ENCODE results near the gene CYTH4. TPM values are rescaled to one million over a fixed set of nuclear protein-coding genes. Genes with fewer than 3 reads are reported as not detected.

CYTH4 gene
- total and polyA plus RNA-seq, 4 donors: 1.9 to 9.9 (median 5.9) TPM

DNA sequence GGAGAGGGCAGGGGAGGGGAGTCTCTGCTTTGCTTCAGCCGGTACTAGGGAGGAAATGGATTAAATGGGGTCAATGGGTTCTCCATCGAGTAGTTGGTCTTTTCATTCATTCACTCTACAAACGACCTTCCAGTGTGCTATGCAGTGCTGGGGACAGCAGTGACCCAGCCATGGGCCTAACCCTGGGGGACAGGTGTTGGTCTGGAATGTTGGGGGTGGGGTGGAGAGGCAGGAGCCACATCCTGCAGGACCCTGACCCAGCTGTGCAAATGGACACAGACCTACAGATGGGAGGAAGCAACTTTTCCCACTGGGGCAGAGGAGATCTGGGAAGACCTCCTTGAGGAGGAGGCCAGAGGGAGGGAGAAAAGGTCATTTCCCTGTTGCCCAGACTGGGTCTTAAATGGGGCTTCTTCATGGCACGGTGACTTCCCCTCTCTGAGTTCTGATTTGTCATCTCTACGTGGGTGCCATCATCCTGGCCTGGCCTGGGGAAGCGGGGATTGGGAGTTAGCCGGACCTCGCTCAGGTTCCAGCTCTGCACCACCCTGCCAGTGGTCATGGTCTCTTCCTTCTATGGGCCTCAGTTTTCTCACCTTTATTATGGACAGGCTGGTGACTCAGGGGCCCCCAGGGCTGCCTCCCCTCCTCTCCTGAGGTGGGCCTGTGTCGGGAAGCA lies 2.0 kb downstream of the CYTH4 start:
- no peak for DNase-seq (ENCODE audit: low spot score)
- no peak for TF ChIP-seq TAF1 (conservative IDR thresholded peaks at IDR 0.05)
- TF ChIP-seq, protein P1, sequence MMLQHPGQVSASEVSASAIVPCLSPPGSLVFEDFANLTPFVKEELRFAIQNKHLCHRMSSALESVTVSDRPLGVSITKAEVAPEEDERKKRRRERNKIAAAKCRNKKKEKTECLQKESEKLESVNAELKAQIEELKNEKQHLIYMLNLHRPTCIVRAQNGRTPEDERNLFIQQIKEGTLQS (IDR thresholded peaks at IDR 0.05): no peak
- TF ChIP-seq NR2F2 (IDR thresholded peaks at IDR 0.05): no peak
- TF ChIP-seq RAD21 (IDR thresholded peaks at IDR 0.05): no peak
- no peak for TF ChIP-seq HNF4A (conservative IDR thresholded peaks at IDR 0.05)
- TF ChIP-seq GABPA (IDR thresholded peaks at IDR 0.05 in 1 of 2, conservative IDR thresholded peaks at IDR 0.05 in 1 of 2): no peak
- TF ChIP-seq, protein P2, sequence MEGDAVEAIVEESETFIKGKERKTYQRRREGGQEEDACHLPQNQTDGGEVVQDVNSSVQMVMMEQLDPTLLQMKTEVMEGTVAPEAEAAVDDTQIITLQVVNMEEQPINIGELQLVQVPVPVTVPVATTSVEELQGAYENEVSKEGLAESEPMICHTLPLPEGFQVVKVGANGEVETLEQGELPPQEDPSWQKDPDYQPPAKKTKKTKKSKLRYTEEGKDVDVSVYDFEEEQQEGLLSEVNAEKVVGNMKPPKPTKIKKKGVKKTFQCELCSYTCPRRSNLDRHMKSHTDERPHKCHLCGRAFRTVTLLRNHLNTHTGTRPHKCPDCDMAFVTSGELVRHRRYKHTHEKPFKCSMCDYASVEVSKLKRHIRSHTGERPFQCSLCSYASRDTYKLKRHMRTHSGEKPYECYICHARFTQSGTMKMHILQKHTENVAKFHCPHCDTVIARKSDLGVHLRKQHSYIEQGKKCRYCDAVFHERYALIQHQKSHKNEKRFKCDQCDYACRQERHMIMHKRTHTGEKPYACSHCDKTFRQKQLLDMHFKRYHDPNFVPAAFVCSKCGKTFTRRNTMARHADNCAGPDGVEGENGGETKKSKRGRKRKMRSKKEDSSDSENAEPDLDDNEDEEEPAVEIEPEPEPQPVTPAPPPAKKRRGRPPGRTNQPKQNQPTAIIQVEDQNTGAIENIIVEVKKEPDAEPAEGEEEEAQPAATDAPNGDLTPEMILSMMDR (IDR thresholded peaks at IDR 0.05; ENCODE audit: low read depth, low read length, missing input control): no peak
- TF ChIP-seq HNF4G (IDR thresholded peaks at IDR 0.05): no peak
- TF ChIP-seq SP1 (IDR thresholded peaks at IDR 0.05): no peak
- TF ChIP-seq, protein P3, sequence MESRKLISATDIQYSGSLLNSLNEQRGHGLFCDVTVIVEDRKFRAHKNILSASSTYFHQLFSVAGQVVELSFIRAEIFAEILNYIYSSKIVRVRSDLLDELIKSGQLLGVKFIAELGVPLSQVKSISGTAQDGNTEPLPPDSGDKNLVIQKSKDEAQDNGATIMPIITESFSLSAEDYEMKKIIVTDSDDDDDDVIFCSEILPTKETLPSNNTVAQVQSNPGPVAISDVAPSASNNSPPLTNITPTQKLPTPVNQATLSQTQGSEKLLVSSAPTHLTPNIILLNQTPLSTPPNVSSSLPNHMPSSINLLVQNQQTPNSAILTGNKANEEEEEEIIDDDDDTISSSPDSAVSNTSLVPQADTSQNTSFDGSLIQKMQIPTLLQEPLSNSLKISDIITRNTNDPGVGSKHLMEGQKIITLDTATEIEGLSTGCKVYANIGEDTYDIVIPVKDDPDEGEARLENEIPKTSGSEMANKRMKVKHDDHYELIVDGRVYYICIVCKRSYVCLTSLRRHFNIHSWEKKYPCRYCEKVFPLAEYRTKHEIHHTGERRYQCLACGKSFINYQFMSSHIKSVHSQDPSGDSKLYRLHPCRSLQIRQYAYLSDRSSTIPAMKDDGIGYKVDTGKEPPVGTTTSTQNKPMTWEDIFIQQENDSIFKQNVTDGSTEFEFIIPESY (IDR thresholded peaks at IDR 0.05): no peak
- TF ChIP-seq FOXA1 (IDR thresholded peaks at IDR 0.05): no peak
- no peak for TF ChIP-seq JUND (IDR thresholded peaks at IDR 0.05)
- no peak for TF ChIP-seq FOXA2 (IDR thresholded peaks at IDR 0.05)
- TF ChIP-seq, protein P4, sequence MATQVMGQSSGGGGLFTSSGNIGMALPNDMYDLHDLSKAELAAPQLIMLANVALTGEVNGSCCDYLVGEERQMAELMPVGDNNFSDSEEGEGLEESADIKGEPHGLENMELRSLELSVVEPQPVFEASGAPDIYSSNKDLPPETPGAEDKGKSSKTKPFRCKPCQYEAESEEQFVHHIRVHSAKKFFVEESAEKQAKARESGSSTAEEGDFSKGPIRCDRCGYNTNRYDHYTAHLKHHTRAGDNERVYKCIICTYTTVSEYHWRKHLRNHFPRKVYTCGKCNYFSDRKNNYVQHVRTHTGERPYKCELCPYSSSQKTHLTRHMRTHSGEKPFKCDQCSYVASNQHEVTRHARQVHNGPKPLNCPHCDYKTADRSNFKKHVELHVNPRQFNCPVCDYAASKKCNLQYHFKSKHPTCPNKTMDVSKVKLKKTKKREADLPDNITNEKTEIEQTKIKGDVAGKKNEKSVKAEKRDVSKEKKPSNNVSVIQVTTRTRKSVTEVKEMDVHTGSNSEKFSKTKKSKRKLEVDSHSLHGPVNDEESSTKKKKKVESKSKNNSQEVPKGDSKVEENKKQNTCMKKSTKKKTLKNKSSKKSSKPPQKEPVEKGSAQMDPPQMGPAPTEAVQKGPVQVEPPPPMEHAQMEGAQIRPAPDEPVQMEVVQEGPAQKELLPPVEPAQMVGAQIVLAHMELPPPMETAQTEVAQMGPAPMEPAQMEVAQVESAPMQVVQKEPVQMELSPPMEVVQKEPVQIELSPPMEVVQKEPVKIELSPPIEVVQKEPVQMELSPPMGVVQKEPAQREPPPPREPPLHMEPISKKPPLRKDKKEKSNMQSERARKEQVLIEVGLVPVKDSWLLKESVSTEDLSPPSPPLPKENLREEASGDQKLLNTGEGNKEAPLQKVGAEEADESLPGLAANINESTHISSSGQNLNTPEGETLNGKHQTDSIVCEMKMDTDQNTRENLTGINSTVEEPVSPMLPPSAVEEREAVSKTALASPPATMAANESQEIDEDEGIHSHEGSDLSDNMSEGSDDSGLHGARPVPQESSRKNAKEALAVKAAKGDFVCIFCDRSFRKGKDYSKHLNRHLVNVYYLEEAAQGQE (IDR thresholded peaks at IDR 0.05): no peak
- no peak for TF ChIP-seq YY1 (IDR thresholded peaks at IDR 0.05)
- TF ChIP-seq EGR1 (IDR thresholded peaks at IDR 0.05; ENCODE audit: low read depth in 2 of 2): no peak
- Histone ChIP-seq H3K27ac (ENCODE audit: low read depth in 1 of 2, low read length in 2 of 2) (peak overlapping the region; percentile 21 to 70), H3K9ac (ENCODE audit: low read depth in 1 of 2, low read length in 2 of 2) (peak overlapping the region in 1 of 2 donors; percentile 4), H3K9me3 (ENCODE audit: control insufficient read depth in 4 of 4, low read length in 3 of 4) (no peaks in the 10 kb centered on the region), H3K36me3 (ENCODE audit: control insufficient read depth in 4 of 4, insufficient read depth in 3 of 4, low read depth in 1 of 4, low read length in 3 of 4) (no peaks in the 10 kb centered on the region), H3K4me3 (ENCODE audit: low read depth in 1 of 3, low read length in 3 of 3) (peak overlapping the region in 2 of 3 donors; percentile 12 to 13), H3K27me3 (ENCODE audit: control insufficient read depth in 4 of 4, insufficient read depth in 4 of 4, low read length in 3 of 4) (no peaks in the 10 kb centered on the region), H3K4me1 (ENCODE audit: control insufficient read depth in 4 of 4, insufficient read depth in 4 of 4, low read length in 3 of 4) (no peaks in the 10 kb centered on the region)
- 49% methylated on average over 9 of the region's 9 CpGs for WGBS
